HG03097 (cell line): ENCODE data around the gene TDO2.

ENCODE experiments used
- ATAC-seq: cut with Tn5 transposase; IDR thresholded peaks from one replicate; pipeline ENCODE4 v1.9.1; 2021; ENCODE audit not compliant: unreplicated experiment, low FRiP score

Gene TDO2

GRCh38 chr4:155952501-155952901 is 49.0 kb downstream of the TDO2 start:
- ATAC-seq = no peak

GRCh38 chr4:155953151-155954117 is 49.9 kb downstream of the TDO2 start, which contains the start of gene CTSO:
Gene CTSO, minus strand, starts transcription at chr4:155953866. Its CDS starts 19 bp downstream, at chr4:155953847.
- peak; percentile 94 for ATAC-seq

- no peak for ATAC-seq
Measured at GRCh38 chr4:155954118-155954685, 50.7 kb downstream of the TDO2 start.

- ATAC-seq = no peak
Measured at GRCh38 chr4:155954939-155955338, 51.4 kb downstream of the TDO2 start.

GRCh38 chr4:155956461-155956860 is 53.0 kb downstream of the TDO2 start:
- no peak for ATAC-seq

- no peak for ATAC-seq
Measured at GRCh38 chr4:155959417-155959816, 55.9 kb downstream of the TDO2 start.

GRCh38 chr4:155960522-155960921 is 57.0 kb downstream of the TDO2 start:
- ATAC-seq = no peak

- ATAC-seq = no peak
Measured at GRCh38 chr4:155961575-155961974, 58.1 kb downstream of the TDO2 start.

- no peak for ATAC-seq
Measured at GRCh38 chr4:155962767-155963166, 59.3 kb downstream of the TDO2 start.

- no peak for ATAC-seq
Measured at GRCh38 chr4:155964016-155964891, 60.8 kb downstream of the TDO2 start.

GRCh38 chr4:155966171-155966570 is 62.7 kb downstream of the TDO2 start:
- no peak for ATAC-seq

GRCh38 chr4:155966731-155967395 is 63.4 kb downstream of the TDO2 start:
- no peak for ATAC-seq
